IPS-NIHi7 (cell line): Measurements from ENCODE around the gene OSCP1.
A peak's percentile ranks its signal among the peaks of the same experiment; 100 is the strongest.

Source experiments
- DNase-seq: peaks from one replicate; pipeline ENCODE4 v3.0.0; 2012; ENCODE audit warnings: mixed read lengths; ENCODE audit errors: extremely low spot score

The OSCP1 gene

GRCh38 chr1:36383240-36383639, 67.0 kb downstream of the OSCP1 start:
- no peak for DNase-seq

- no peak for DNase-seq
Observed at GRCh38 chr1:36382669-36383068, 67.6 kb downstream of the OSCP1 start.

- DNase-seq = no peak
Observed at GRCh38 chr1:36382231-36382630, 68.0 kb downstream of the OSCP1 start.

- DNase-seq = no peak
Observed at GRCh38 chr1:36381405-36381804, 68.8 kb downstream of the OSCP1 start.

- DNase-seq = no peak
Observed at GRCh38 chr1:36380782-36381181, 69.5 kb downstream of the OSCP1 start.

GRCh38 chr1:36380143-36380619, 70.1 kb downstream of the OSCP1 start:
- DNase-seq = no peak

- DNase-seq = no peak
Observed at GRCh38 chr1:36377791-36378492, 72.3 kb downstream of the OSCP1 start.

- DNase-seq = no peak
Observed at GRCh38 chr1:36372617-36373016, 77.6 kb downstream of the OSCP1 start.

GRCh38 chr1:36369061-36369861, 81.0 kb downstream of the OSCP1 start:
- peak; percentile 92 for DNase-seq
